Endometrial microvascular endothelial cells (primary cell): ENCODE results near the gene PRKN. TPM values are rescaled to one million over a fixed set of nuclear protein-coding genes. Genes with fewer than 3 reads are reported as not detected.

Source experiments
- in situ Hi-C: cut with HindIII; loops from 2 replicates; pipeline ENCODE4 v1.10.0; 2017; ENCODE audit warnings: low sequenced_read_pairs, low pct_unique_long_range_greater_than_20kb; ENCODE audit errors: inconsistent ontology term
- total RNA-seq: library from RNA; depleted of rRNA; stranded (reverse); fragments of >200 nt; gene quantifications from one replicate; pipeline ENCODE4 v1.2.3, GENCODE V29; 2015; ENCODE audit errors: inconsistent ontology term

Gene PRKN
- total RNA-seq, 1 donor from 2014 or later: not detected

DNA sequence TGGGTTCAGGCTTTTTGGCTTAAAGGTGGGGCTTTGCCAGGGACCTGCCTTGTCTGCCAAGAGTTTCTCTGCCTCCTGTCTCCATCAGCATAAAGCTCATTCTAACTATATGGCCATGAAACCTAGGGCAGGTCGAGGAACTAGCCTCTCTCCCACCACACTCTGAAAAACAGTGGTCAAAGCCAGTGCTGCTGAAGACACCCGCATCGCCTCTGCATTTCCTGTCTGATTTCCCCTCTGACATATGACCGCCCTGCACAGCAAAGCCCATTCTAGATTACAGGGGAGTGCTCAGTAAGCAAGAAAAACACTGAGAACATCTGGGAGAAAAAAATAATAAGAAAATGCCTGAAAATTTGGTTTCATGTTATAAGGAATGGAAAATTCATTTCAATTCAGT is 573.6 kb downstream of the PRKN start:
- in situ Hi-C loops: no loop called here

DNA sequence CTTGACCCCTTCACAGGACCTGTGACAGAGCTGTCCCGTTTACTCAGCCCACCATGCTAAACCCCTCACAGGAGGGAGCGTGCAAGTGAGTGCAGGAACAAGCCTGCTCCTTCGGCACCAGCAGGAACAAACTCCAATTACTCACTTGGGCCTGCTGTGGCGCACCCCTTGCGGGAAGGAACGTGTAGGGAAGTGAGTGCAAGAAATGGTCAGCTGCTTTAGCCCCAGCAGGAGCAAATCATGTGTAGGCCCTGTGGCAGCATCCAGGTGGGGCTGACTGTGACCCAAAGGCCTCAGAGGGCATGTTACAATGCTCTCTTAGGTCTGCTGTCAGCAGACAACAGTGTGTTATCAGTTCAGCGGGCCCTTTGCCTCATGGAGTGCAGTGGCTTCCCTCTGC is 574.4 kb downstream of the PRKN start:
- in situ Hi-C loops: no loop called here

DNA sequence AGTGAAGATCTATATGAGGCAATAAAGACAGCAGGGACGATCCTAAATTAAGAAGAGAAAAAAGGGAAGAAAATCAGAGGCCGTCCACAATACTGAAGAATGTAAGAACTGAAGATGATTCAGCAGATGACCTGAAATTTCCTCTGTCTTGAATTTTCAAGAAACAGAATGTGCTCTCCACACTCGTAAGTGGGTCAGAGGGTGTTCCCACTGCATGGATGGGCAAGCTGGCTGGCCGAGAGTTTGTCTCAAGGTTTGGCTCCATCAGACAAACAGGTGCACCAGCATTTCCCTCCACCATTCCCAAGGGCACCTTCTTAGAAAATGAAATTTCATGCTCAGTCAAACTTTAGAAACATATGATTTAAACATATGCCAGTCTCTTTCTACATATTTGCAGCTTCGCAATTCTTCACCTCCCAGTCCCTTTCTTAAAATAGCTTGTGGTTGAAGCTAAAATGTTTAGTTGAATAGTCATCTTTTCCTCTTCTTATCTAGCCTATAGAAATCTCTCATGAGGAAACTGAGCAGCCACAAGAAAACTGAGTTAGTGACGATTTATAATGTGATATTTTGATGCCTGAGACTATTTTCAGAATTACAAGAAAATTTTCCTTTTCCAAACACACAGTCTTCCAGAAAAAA is 576.4 kb downstream of the PRKN start:
- in situ Hi-C loops: no loop called here

DNA sequence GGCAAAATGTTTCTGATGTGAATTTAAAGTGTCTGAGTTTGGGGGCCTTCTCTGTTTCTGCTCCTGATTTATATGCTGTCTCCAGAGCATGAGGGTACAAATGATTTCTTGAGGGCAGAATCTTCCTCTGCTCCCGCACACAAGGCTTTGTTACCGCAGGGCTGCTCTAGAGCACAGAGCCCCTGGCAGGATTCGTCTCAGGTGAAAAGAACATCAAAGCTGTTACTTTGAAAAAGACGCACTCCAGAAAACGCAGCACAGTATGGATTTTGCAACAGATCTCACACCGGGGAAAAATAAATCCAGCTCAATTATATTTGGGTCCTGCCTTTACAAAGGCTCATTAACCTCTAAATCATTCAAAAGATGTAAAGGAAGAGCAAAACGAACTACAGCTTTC is 577.3 kb downstream of the PRKN start:
- in situ Hi-C loops: no loop called here

DNA sequence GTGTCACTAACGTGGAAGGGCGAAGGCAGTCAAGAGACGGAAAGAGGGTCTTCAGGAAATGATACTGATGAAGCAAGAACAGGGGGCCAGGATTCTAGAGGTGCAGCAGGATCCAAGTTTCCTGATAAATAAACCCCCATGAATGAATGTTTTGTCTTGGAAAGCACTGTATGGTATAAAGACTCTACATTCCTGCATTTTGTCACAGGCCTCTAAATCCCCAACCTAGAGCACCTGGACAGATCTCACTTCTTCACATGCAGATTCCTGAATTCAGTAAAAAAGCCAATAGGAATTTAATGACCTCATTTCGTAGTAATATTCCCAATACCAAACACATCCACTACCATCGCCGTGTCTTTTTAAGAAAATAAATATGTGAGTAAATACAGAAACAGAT is 577.8 kb downstream of the PRKN start:
- in situ Hi-C loops: no loop called here

DNA sequence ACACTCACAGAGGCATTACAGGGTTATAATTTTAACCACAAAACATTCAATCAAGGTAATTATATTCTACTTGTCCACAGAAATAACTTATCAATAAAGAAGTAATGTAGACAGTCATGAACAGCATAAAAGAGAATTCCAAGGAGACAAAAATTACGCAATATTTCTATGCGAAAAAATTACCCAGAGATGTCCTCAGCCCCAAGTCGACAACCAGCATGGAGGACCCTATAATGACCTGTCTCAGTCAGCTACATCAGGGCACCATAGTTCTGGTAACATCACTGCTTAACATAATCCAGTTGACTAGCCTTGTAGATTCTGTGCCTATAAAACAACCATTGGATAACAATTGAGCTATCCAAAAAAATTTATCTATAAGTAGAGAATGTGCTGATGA is 579.8 kb downstream of the PRKN start:
- in situ Hi-C loops: no loop called here

DNA sequence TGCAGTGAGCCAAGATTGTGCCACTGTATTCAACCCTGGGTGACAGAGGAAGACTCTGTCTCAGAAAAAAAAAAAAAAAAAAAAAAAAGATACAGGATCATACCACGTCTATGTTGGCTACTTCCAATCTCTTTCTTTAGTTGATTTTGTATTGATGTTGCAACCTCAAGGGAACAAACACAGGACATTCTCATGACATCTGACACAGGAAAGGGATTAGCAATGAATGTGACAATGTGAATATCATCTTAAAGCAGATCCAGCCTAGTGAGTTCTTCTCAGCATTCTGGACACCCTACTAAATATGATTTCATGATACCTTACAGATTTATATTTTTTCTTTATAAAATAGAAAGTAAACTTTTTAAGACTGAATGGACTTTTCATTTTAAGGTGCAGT is 580.3 kb downstream of the PRKN start:
- in situ Hi-C loops: no loop called here

DNA sequence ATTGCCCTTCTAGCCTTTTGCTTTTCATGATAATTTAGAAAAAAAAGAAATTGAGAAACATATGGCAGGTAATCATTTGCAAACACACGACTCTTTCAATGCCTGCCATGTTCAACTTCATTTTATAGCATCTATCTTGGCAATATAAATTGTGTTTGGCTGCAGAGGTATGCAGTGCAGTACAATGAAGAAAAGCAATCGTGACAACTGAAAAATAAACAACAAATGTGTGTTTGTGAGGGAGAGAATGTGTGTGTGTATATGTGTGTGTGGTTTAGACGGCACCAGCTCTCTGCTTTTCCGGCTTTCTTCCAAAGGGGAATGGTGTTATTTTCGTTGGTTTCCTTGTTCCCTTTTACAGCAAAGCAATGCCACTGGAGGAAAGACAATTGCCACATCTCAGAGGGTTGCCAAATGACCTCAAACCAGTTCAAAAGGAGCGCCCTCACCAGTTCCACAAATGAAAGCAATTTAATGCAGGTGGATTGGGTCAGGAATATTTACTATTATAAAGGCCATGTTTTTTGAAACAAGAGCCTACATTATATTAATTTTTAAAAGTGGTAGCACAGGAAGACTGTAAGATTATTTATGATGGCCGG is 587.2 kb downstream of the PRKN start:
- in situ Hi-C loops: no loop called here

DNA sequence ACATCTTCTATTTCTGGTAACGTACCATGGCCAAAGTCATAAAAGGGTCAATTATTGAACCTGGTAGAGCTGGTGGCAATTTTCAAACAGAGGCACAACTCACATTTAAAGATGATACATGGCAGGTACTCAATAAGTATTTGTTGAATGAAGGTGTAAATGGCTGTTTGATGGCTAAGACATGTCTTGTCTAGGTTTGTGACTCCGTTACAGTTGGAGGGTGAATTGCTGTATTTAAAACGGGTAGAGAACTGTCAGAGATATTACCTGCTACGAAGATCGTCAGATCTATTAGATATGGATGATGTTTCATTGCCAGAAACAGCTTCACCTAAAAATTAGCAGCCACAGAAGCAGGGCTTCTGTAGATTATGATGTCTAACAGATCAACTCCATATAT is 601.9 kb downstream of the PRKN start:
- in situ Hi-C loops: no loop called here

DNA sequence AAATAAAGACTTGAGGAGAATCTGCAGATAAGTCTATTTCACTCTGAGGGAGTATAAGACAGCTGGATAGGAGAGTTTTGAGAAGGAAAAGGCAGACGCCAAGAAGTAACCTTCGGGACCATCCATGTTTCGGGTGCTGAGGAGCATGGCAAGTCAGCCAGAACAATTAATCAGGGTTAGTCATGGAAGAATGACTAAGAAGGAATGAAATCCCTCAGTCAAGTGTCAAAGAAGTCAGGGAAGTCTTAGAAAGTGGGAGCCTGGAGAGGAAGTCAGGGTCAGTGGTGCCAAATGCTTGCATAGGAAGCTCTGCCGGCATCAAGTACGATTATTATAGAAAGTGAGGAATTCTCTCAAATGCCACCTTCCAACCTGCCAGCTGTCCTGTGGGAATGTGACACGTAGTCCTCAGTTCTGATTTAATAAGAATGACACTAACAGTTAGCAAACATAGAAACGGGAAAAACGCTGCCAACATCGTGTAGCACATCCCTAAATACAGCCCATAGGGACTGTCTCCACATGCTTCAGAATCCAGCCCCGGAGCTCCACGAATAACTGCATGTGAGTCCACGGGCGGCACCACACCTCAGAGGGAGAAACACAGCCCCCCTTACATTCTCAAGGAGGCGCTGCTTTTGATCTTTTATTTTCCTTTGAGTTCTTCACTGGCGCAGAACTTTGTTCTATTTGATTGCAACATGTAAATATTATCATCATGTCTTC is 602.7 kb downstream of the PRKN start:
- in situ Hi-C loops: no loop called here

DNA sequence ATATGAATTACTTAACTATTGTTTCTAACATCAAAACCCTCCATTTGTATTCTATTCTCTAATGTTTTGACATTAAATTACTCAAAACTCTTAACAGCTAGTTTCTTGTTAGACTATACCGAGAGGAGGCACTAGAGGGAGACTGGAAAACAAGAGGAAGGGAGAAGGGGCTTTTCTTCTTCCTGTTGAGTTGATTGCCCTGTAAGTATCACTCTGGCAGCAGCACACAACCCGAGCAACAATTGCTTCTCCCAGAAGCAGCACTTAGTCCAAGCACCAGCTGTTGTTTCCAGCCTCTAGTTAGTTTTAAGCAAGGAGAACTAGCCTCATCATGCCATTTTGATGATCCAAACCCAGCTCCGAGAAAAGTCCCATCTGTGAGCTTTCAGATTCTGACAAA is 603.8 kb downstream of the PRKN start:
- in situ Hi-C loops: no loop called here

DNA sequence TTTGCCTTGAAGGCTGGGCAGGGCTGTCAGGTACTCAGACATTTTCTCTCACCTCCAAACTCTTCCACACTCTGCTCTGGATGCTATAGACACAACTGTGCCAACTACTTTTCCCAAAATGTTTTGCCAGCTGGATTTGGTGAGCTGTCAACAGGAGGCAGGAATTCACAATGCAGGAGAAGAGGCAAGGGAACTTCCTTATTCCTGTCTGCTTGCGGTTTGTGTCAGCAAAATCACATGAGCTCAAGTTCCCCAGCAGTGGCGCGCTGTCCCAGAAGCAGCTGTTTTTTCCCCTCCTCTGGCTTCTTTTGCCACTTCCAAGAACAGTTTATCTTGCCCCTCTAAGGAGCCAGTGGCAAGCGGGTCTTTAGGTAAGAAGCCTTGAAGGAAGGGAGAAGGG is 608.2 kb downstream of the PRKN start:
- in situ Hi-C loops: no loop called here

DNA sequence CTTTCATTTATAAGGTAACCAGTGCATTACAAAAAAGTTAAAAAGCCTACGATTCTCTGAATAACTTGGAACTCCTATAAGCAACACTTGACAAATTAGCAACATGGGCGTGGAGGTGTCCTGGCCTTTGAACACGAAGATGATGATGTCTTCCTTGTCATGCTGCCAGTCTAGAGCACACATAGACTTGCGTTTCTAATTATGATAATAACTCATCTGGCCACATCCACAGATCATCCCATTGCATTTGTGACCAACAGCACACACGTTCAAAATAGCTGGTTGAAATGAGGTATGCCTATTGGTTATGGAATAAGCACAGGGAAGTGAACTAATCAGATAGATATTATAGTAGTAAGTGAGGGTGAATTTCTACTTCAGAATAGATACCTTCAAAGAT is 608.9 kb downstream of the PRKN start:
- in situ Hi-C loops: no loop called here

DNA sequence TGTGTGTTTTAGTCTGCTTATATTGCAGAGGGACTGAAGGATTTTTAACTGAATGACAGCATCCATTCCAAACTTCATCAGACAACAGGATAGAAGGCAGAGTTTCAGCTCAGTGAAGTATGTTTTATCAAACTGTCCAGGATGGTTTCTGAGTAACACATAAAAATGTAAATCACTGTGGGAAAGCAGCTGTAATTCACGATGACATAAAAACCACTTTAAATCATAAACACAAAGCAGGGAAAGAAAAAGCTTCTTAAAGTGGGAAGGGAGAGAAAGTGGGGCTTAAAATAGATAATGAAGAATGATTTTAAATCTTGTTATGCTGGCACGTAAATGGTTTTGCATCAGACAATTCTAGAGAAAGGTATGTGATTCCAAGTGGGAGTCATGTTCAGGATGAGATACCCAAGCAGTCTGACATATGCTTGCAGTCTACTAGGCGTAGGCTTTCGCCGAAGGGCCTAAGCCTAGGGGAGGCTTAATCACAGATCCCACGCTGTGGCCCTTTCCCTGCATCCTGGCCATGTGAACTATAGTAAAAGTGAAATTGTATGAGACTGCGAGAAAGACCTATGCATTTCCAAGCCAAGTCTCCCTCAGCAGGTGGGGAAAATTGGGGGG is 610.6 kb downstream of the PRKN start:
- in situ Hi-C loops: no loop called here

DNA sequence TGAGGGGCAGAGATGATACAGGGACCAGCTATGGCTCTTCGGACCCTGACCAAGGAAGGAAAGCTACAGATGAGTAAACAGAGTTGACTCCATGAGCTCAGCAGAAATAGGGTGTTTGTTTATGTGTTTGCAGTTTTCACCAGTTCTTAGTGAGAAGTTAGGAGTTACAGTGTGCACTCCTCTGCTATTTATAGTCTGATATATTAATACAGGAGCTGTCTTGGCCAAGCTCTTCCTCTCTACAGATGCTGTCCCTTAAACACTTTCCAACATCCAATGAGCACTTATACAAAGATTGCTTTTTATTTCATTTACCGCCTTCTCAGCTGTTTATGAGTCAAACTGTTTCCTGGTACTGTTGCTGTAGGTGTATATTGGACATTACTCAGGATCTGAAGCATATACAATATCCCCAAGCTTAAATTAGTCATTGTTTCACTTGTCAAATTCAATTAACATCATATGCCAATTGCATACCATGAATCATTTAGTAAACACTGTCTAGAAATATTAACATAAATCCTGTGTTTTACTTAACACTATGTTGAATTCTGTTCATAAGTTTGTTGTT is 618.0 kb downstream of the PRKN start:
- in situ Hi-C loops: no loop called here

DNA sequence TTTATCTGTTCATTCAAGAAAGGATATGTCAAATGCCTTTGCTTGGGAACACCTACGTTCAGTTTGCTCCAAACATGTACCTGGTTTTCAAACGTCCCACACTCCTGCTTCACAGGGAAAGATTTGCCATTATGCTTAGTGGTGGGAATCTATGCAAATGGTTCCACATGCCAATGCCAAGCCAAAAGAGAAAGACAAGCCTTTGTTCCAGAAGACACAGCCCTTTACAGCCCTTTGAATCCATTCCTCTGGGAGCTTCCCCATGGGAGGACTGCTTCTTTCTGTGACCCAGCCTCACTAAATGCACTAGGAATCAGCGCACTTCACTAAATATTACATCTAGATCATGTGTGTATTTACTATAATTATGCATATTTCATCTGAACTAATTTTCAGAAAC is 619.5 kb downstream of the PRKN start:
- in situ Hi-C loops: no loop called here

DNA sequence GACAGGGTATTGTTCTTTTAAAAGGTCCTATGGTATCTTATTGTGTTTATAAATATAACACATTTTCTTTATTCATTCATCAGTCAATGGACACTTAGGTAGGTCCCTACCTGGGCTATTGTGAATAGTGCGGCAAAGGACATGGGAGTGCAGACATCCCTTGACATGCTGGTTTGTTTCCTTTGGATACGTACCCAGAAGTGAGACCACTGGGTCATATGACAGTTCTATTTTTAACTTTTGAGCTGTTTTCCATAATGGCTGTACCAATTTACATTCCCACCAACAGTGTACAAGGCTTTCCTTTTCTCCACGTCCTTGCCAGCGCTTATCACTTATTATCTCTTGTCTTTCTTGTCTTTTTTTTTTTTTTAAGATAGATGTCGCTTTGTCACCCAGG is 627.5 kb downstream of the PRKN start:
- in situ Hi-C loops: no loop called here

DNA sequence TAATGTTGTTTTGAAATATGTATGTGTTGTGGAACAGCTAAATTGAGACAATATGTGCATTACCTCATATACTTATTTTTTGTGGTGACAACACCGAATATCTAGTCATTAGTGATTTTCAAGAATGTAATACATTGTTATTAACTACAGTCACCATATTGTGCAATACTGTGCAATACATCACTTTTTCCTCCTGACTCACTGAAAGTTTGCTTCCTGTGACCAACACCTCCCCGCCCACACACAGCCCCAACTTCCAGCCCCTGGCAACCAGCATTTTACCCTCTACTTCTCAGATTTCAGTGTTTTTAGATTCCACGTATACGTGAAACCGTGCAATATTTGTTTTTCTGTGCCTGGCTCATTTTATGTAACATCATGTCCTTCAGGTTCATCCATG is 627.9 kb downstream of the PRKN start:
- in situ Hi-C loops: no loop called here

DNA sequence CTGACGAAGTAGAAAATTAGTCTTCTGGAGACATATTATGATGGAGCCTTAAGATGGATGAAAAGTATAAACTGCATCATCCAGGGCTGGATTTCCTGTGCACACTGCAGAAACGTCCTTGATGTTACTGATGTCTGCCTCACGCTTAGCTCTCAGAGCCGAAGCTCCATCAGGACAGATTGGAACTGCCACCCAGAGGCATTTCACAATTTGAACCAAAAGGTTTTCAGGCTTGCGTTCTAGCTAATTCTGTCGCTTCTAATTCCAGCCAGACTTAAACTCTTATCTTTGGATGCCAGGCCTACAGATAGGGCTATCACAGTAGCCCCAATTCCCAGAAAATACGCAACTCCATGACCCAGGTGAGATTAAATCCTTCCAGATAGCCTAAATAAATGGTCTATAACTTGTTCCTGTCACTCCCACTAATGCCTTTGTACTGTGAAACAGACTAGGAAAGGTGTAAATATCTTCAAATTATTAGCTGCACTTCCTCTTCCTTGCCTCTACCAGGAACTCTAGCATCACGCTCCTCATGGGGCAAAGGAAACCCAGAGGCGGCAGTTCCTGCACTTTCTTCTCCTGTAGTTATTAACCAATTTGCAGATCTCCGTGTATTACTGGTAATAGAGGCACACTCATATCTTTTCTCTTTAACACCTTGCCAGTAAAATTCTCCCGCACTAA is 634.6 kb downstream of the PRKN start:
- in situ Hi-C loops: no loop called here
